ENCODE results near the gene AK9.

GRCh38 chr6:109672839-109673238 is 18.2 kb downstream of the AK9 start:
- no peak for TF ChIP-seq FOSL2 (IDR thresholded peaks at IDR 0.05; ENCODE audit: borderline replicate concordance, low read depth)
- no peak for TF ChIP-seq EZH2phosphoT487 (IDR thresholded peaks at IDR 0.05; ENCODE audit: borderline replicate concordance, low read depth)
- no peak for TF ChIP-seq RXRA (IDR thresholded peaks at IDR 0.05; ENCODE audit: borderline replicate concordance, low read depth)
- TF ChIP-seq CTCF (IDR thresholded peaks at IDR 0.05) = no peak
- no peak for TF ChIP-seq REST (IDR thresholded peaks at IDR 0.05; ENCODE audit: low read depth, low read length)
- no peak for TF ChIP-seq PBX3 (IDR thresholded peaks at IDR 0.05)
- no peak for TF ChIP-seq MEF2A (IDR thresholded peaks at IDR 0.05; ENCODE audit: borderline replicate concordance, low read depth)
- no peak for TF ChIP-seq USF2 (IDR thresholded peaks at IDR 0.05; ENCODE audit: borderline replicate concordance, low read depth, low read length)
- no peak for TF ChIP-seq TCF12 (IDR thresholded peaks at IDR 0.05)
- no peak for TF ChIP-seq TAF1 (IDR thresholded peaks at IDR 0.05; ENCODE audit: borderline replicate concordance, low read depth, low read length)
- no peak for TF ChIP-seq MAX (IDR thresholded peaks at IDR 0.05; ENCODE audit: low read depth)
- no peak for TF ChIP-seq FOXM1 (IDR thresholded peaks at IDR 0.05; ENCODE audit: low read depth)
- TF ChIP-seq EP300 (IDR thresholded peaks at IDR 0.05; ENCODE audit: borderline replicate concordance in 1 of 2, low read depth in 1 of 2, low read length in 1 of 2) = no peak
- TF ChIP-seq GATA2 (CRISPR knock-in tag; IDR thresholded peaks at IDR 0.05) = no peak
